ENCODE measurements around the gene TCEA3.

The TCEA3 gene

DNA sequence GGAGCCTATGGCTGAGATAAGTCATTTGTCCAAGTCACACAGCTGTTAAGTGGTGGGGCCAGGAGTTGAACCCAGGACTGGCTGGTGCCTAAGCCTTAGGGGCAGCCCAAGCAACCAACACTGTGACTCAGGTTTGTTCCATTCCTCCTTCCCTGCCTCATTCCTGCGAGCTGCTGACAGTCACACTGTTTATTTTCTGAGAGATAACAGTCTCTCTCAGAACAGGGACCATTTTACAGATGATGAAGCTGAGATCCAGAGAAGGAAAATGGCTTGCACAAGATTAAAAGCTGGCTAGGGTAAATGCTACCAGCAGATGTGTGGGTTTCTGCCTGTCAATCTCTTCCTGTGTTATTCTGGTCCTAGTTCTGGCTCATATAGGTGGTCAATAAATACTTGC, 24.3 kb upstream of the TCEA3 start:
- Histone ChIP-seq H2AFZ (ENCODE audit: low read length) (no peak overlapping the region), H3K9ac (ENCODE audit: low read depth, low read length, poor library complexity) (no peak overlapping the region), H4K8ac (ENCODE audit: low read depth, low read length) (no peak overlapping the region), H3K79me1 (ENCODE audit: low read depth, low read length) (no peaks in the 10 kb centered on the region), H4K91ac (ENCODE audit: low read depth, low read length, poor library complexity) (no peak overlapping the region), H3K27ac (replicated peaks; ENCODE audit: low read length) (no peak overlapping the region), H3K36me3 (replicated peaks in 1 of 2; ENCODE audit: control insufficient read depth in 2 of 2, insufficient read depth in 2 of 2, low read length in 2 of 2) (peaks cover 0 to 97% of the 10 kb centered on the region in 2 donors), H3K4me3 (ENCODE audit: low read length in 2 of 2) (no peak overlapping the region), H3K9me3 (replicated peaks in 1 of 2; ENCODE audit: control insufficient read depth in 2 of 2, insufficient read depth in 1 of 2, low read depth in 1 of 2, low read length in 2 of 2) (no peaks in the 10 kb centered on the region), H2BK5ac (ENCODE audit: low read length) (no peak overlapping the region), H3K23ac (ENCODE audit: low read depth, low read length, poor library complexity) (no peak overlapping the region), H2BK15ac (ENCODE audit: low read length) (no peak overlapping the region), H3K14ac (ENCODE audit: low read length) (no peak overlapping the region), H3K4me2 (ENCODE audit: insufficient read depth, low read length, poor library complexity, severe bottlenecking) (no peak overlapping the region), H2AK5ac (ENCODE audit: low read depth, low read length) (no peak overlapping the region), H3K27me3 (ENCODE audit: control insufficient read depth in 3 of 3, insufficient read depth in 3 of 3, low read depth in 1 of 3, low read length in 3 of 3) (no peaks in the 10 kb centered on the region), H3K4ac (ENCODE audit: low read length) (no peak overlapping the region), H3K18ac (ENCODE audit: low read length) (no peak overlapping the region), H2BK12ac (ENCODE audit: low read length) (no peak overlapping the region), H2BK120ac (ENCODE audit: low read depth, low read length) (no peak overlapping the region), H3K4me1 (ENCODE audit: control insufficient read depth in 2 of 2, insufficient read depth in 1 of 2, low read depth in 1 of 2, low read length in 2 of 2) (no peaks in the 10 kb centered on the region)
- WGBS, 2 donors (ENCODE audit: extremely low coverage in 2 of 2, insufficient read length in 2 of 2, insufficient replicate concordance in 1 of 2): no CpG with 5 or more reads among the region's 1 CpG
- DNase-seq (ENCODE audit: low spot score): no peak

DNA sequence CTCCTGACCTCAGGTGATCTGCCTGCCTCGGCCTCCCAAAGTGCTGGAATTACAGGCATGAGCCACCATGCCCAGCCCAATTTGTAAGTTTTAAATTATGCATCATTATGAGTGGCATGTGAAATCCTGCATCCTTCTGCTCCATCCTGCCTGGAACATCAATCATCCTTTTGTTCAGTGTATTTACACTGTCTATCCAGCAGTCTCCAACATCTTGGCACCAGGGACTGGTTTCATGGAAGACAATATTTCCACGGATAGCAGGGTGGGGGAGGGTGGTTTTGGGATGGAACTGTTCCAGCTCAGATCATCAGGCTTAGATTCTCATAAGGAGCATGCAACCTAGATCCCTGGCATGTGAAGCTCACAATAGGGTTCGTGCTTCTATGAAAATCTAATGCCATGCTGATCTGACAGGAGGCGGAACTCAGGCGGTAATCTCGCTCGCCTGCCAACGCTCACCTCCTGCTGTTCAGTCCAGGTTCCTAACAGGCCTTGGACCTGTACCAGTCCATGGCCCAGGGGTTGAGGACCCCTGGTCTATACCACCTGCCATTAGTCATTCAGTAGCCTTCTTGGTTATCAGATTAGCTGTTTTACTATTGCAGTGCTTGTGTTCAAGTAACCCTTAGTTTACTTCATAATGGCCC, 22.2 kb upstream of the TCEA3 start:
- Histone ChIP-seq H3K4me2 (ENCODE audit: insufficient read depth, low read length, poor library complexity, severe bottlenecking) (no peak overlapping the region), H3K14ac (ENCODE audit: low read length) (no peak overlapping the region), H2BK15ac (ENCODE audit: low read length) (no peak overlapping the region), H3K36me3 (replicated peaks in 1 of 2; ENCODE audit: control insufficient read depth in 2 of 2, insufficient read depth in 2 of 2, low read length in 2 of 2) (peaks cover 0 to 92% of the 10 kb centered on the region in 2 donors), H2BK5ac (ENCODE audit: low read length) (no peak overlapping the region), H2AFZ (ENCODE audit: low read length) (no peak overlapping the region), H3K9me3 (replicated peaks in 1 of 2; ENCODE audit: control insufficient read depth in 2 of 2, insufficient read depth in 1 of 2, low read depth in 1 of 2, low read length in 2 of 2) (no peaks in the 10 kb centered on the region), H4K91ac (ENCODE audit: low read depth, low read length, poor library complexity) (no peak overlapping the region), H4K8ac (ENCODE audit: low read depth, low read length) (no peak overlapping the region), H3K18ac (ENCODE audit: low read length) (no peak overlapping the region), H3K4me3 (ENCODE audit: low read length in 2 of 2) (no peak overlapping the region), H3K9ac (ENCODE audit: low read depth, low read length, poor library complexity) (no peak overlapping the region), H3K4ac (ENCODE audit: low read length) (no peak overlapping the region), H3K27me3 (ENCODE audit: control insufficient read depth in 3 of 3, insufficient read depth in 3 of 3, low read depth in 1 of 3, low read length in 3 of 3) (no peaks in the 10 kb centered on the region), H3K4me1 (ENCODE audit: control insufficient read depth in 2 of 2, insufficient read depth in 1 of 2, low read depth in 1 of 2, low read length in 2 of 2) (no peaks in the 10 kb centered on the region), H2BK120ac (ENCODE audit: low read depth, low read length) (no peak overlapping the region), H2BK12ac (ENCODE audit: low read length) (no peak overlapping the region), H3K27ac (replicated peaks; ENCODE audit: low read length) (no peak overlapping the region), H3K23ac (ENCODE audit: low read depth, low read length, poor library complexity) (no peak overlapping the region), H2AK5ac (ENCODE audit: low read depth, low read length) (no peak overlapping the region), H3K79me1 (ENCODE audit: low read depth, low read length) (no peaks in the 10 kb centered on the region)
- no peak for DNase-seq (ENCODE audit: low spot score)
- no CpG with 5 or more reads among the region's 8 CpGs for WGBS, 2 donors (ENCODE audit: extremely low coverage in 2 of 2, insufficient read length in 2 of 2, insufficient replicate concordance in 1 of 2)

DNA sequence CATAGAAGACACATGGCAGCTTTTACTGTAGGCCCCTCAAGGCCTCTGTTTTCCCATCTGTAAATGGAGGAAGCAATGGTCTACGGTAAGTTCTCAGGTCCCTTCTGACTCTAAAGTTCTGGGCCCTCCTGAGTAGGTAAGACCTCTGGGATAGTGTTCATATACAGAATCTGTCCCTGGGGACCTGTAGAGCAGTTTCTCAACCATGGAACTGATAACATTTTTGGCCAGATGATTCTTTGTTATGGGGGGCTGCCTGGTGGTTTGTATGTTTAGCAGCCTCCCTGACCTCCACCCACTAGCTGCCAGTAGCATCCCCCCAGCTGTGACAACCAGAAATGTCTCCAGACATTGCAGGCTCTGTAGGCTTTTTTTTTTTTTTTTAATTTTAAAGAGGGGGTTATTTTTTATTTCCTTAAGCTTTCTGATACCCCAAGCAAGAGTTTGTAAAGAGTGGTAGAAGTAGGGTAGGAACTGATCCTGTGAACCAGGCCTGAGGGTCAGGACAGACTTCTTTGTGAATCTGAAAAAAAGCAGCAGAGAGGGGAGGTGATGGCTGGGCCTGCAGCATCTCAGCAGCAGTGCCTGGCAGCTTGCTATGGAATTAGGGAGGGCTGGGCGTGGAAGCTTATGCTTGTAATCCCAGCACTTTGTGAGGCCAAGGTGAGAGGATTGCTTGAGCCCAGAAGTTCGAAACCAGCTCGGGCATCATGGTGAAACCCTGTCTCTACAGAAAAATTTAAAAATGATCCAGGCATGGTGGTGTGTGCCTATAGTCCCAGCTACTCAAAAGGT, 20.2 kb upstream of the TCEA3 start:
- WGBS, 2 donors (ENCODE audit: extremely low coverage in 2 of 2, insufficient read length in 2 of 2, insufficient replicate concordance in 1 of 2): no CpG with 5 or more reads among the region's 4 CpGs
- no peak for DNase-seq (ENCODE audit: low spot score)
- no peak overlapping the region for H3K4me3 ChIP-seq (ENCODE audit: low read length in 2 of 2)
- no peaks in the 10 kb centered on the region for H3K27me3 ChIP-seq (ENCODE audit: control insufficient read depth in 3 of 3, insufficient read depth in 3 of 3, low read depth in 1 of 3, low read length in 3 of 3)
- H3K9me3 ChIP-seq (replicated peaks in 1 of 2; ENCODE audit: control insufficient read depth in 2 of 2, insufficient read depth in 1 of 2, low read depth in 1 of 2, low read length in 2 of 2): no peaks in the 10 kb centered on the region
- no peak overlapping the region for H3K4me2 ChIP-seq (ENCODE audit: insufficient read depth, low read length, poor library complexity, severe bottlenecking)
- no peaks in the 10 kb centered on the region for H3K79me1 ChIP-seq (ENCODE audit: low read depth, low read length)
- no peak overlapping the region for H2AFZ ChIP-seq (ENCODE audit: low read length)
- H3K36me3 ChIP-seq (replicated peaks in 1 of 2; ENCODE audit: control insufficient read depth in 2 of 2, insufficient read depth in 2 of 2, low read length in 2 of 2): peaks cover 2 to 88% of the 10 kb centered on the region in 2 donors
- no peak overlapping the region for H2BK12ac ChIP-seq (ENCODE audit: low read length)
- no peak overlapping the region for H2AK5ac ChIP-seq (ENCODE audit: low read depth, low read length)
- H3K14ac ChIP-seq (ENCODE audit: low read length): no peak overlapping the region
- no peak overlapping the region for H3K4ac ChIP-seq (ENCODE audit: low read length)
- H4K91ac ChIP-seq (ENCODE audit: low read depth, low read length, poor library complexity): no peak overlapping the region
- no peak overlapping the region for H4K8ac ChIP-seq (ENCODE audit: low read depth, low read length)
- no peak overlapping the region for H3K18ac ChIP-seq (ENCODE audit: low read length)
- H3K9ac ChIP-seq (ENCODE audit: low read depth, low read length, poor library complexity): no peak overlapping the region
- no peak overlapping the region for H2BK5ac ChIP-seq (ENCODE audit: low read length)
- no peak overlapping the region for H2BK15ac ChIP-seq (ENCODE audit: low read length)
- no peak overlapping the region for H3K27ac ChIP-seq (replicated peaks; ENCODE audit: low read length)
- H3K4me1 ChIP-seq (ENCODE audit: control insufficient read depth in 2 of 2, insufficient read depth in 1 of 2, low read depth in 1 of 2, low read length in 2 of 2): no peaks in the 10 kb centered on the region
- H2BK120ac ChIP-seq (ENCODE audit: low read depth, low read length): no peak overlapping the region
- H3K23ac ChIP-seq (ENCODE audit: low read depth, low read length, poor library complexity): no peak overlapping the region

DNA sequence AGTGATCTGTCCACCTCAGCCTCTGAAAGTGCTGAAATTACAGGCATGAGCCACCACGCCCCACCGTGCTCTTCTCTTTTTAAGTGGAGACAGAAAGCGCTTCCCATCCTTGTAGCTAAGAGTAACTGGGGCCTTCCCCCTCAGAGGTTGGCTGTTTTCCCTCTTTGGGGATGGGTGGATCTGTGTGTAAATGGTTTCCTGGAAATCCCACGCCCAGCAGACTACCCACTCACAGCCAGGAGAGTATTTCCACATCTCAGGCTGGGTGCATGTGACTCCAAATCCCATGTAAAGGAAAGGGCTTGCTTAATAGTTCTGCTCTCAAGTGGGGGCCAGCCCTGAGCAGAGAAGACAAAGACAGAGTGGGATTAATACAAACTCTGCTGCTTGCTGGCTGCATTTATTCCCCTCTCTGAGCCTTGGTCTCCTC, 19.6 kb upstream of the TCEA3 start:
- no peak overlapping the region for H3K4me2 ChIP-seq (ENCODE audit: insufficient read depth, low read length, poor library complexity, severe bottlenecking)
- no peak overlapping the region for H4K91ac ChIP-seq (ENCODE audit: low read depth, low read length, poor library complexity)
- H3K9me3 ChIP-seq (replicated peaks in 1 of 2; ENCODE audit: control insufficient read depth in 2 of 2, insufficient read depth in 1 of 2, low read depth in 1 of 2, low read length in 2 of 2): no peaks in the 10 kb centered on the region
- H3K79me1 ChIP-seq (ENCODE audit: low read depth, low read length): no peaks in the 10 kb centered on the region
- H3K18ac ChIP-seq (ENCODE audit: low read length): no peak overlapping the region
- H3K9ac ChIP-seq (ENCODE audit: low read depth, low read length, poor library complexity): no peak overlapping the region
- no peaks in the 10 kb centered on the region for H3K27me3 ChIP-seq (ENCODE audit: control insufficient read depth in 3 of 3, insufficient read depth in 3 of 3, low read depth in 1 of 3, low read length in 3 of 3)
- DNase-seq (ENCODE audit: low spot score): no peak
- no peak overlapping the region for H2AFZ ChIP-seq (ENCODE audit: low read length)
- H3K23ac ChIP-seq (ENCODE audit: low read depth, low read length, poor library complexity): no peak overlapping the region
- H2AK5ac ChIP-seq (ENCODE audit: low read depth, low read length): no peak overlapping the region
- no peak overlapping the region for H2BK120ac ChIP-seq (ENCODE audit: low read depth, low read length)
- no peak overlapping the region for H3K4ac ChIP-seq (ENCODE audit: low read length)
- peak overlapping the region; percentile 82 for H3K14ac ChIP-seq (ENCODE audit: low read length)
- H2BK15ac ChIP-seq (ENCODE audit: low read length): no peak overlapping the region
- H4K8ac ChIP-seq (ENCODE audit: low read depth, low read length): no peak overlapping the region
- peak overlapping the region in 1 of 2 donors; percentile 34 for H3K4me3 ChIP-seq (ENCODE audit: low read length in 2 of 2)
- no peak overlapping the region for H2BK12ac ChIP-seq (ENCODE audit: low read length)
- peaks cover 2 to 88% of the 10 kb centered on the region in 2 donors for H3K36me3 ChIP-seq (replicated peaks in 1 of 2; ENCODE audit: control insufficient read depth in 2 of 2, insufficient read depth in 2 of 2, low read length in 2 of 2)
- H2BK5ac ChIP-seq (ENCODE audit: low read length): no peak overlapping the region
- H3K4me1 ChIP-seq (ENCODE audit: control insufficient read depth in 2 of 2, insufficient read depth in 1 of 2, low read depth in 1 of 2, low read length in 2 of 2): no peaks in the 10 kb centered on the region
- no CpG with 5 or more reads among the region's 4 CpGs for WGBS, 2 donors (ENCODE audit: extremely low coverage in 2 of 2, insufficient read length in 2 of 2, insufficient replicate concordance in 1 of 2)
- H3K27ac ChIP-seq (replicated peaks; ENCODE audit: low read length): no peak overlapping the region
